Endothelial cell of umbilical vein (primary cell): ENCODE data around the gene ZNF22.

Experiments used
- CTCF ChIP-seq, 2 donors: IDR thresholded peaks; 1 replicate in 1 of 2; 2 replicates in 1 of 2; pipeline ENCODE4 v1.5.1; 2011; ENCODE audit warnings: low read length in 2 of 2, mild to moderate bottlenecking in 2 of 2, moderate library complexity in 2 of 2, control low read depth in 1 of 2, inconsistent platforms in 1 of 2, low read depth in 1 of 2; ENCODE audit not compliant: insufficient read depth in 1 of 2; ENCODE audit errors: extremely low read depth in 1 of 2
- EZH2 ChIP-seq: IDR thresholded peaks from 2 replicates; pipeline ENCODE4 v1.6.1; 2012; ENCODE audit warnings: borderline replicate concordance, low read depth, mild to moderate bottlenecking, moderate library complexity, low read length, inconsistent platforms; ENCODE audit not compliant: severe bottlenecking
- FOS ChIP-seq: IDR thresholded peaks from 2 replicates; pipeline ENCODE4 v1.6.1; 2011; ENCODE audit warnings: mild to moderate bottlenecking, low read length, moderate library complexity, borderline replicate concordance; ENCODE audit not compliant: insufficient read depth
- GATA2 ChIP-seq: IDR thresholded peaks from 2 replicates; pipeline ENCODE4 v1.7.0; 2011; ENCODE audit warnings: low read depth, mild to moderate bottlenecking, moderate library complexity, mixed read lengths, low read length; ENCODE audit not compliant: insufficient read length, insufficient read depth
- JUN ChIP-seq: IDR thresholded peaks from 2 replicates; pipeline ENCODE4 v1.6.1; 2011; ENCODE audit warnings: borderline replicate concordance, low read depth; ENCODE audit not compliant: insufficient read length, insufficient read depth
- MAX ChIP-seq: IDR thresholded peaks from 2 replicates; pipeline ENCODE4 v1.6.1; 2011; ENCODE audit not compliant: insufficient read depth, insufficient read length
- MYC ChIP-seq: IDR thresholded peaks from one replicate; pipeline ENCODE4 v1.6.1; 2011; ENCODE audit warnings: mild to moderate bottlenecking, low read depth, low read length
- POLR2A ChIP-seq: IDR thresholded peaks from 2 replicates; pipeline ENCODE4 v1.6.1; 2012; ENCODE audit warnings: low read depth, mild to moderate bottlenecking, control low read depth, low read length
- POLR2AphosphoS5 ChIP-seq: IDR thresholded peaks from 2 replicates; pipeline ENCODE4 v1.6.1; 2012; ENCODE audit warnings: low read depth, mild to moderate bottlenecking, control low read depth, low read length, moderate library complexity; ENCODE audit not compliant: insufficient read depth

GRCh38 chr10:44972874-44973306 is 27.8 kb upstream of the ZNF22 start:
- TF ChIP-seq CTCF (IDR thresholded peaks at IDR 0.05; ENCODE audit: extremely low read depth in 1 of 2, insufficient read depth in 1 of 2, low read depth in 1 of 2, low read length in 2 of 2) (no peak), MAX (no peak), EZH2 (no peak), GATA2 (no peak), POLR2AphosphoS5 (no peak), POLR2A (no peak), FOS (no peak), JUN (no peak), MYC (no peak)
